Hepatocyte (in vitro differentiated cells): Measurements from ENCODE around the gene ERBB4.

ENCODE experiments used
- EZH2phosphoT487 ChIP-seq: fragments of 200-600 bp; sonication (generic); IDR thresholded peaks from one replicate; pipeline ENCODE4 v1.6.1; 2018; ENCODE audit warnings: antibody characterized with exemption, mild to moderate bottlenecking, low read depth, moderate library complexity; ENCODE audit not compliant: unreplicated experiment, severe bottlenecking
- TF ChIP-seq, protein P1 (sequence below): fragments of 200-600 bp; sonication (generic); IDR thresholded peaks from 2 replicates; pipeline ENCODE4 v1.5.1; 2016; ENCODE audit warnings: antibody characterized with exemption, mild to moderate bottlenecking; ENCODE audit not compliant: poor library complexity

DNA sequence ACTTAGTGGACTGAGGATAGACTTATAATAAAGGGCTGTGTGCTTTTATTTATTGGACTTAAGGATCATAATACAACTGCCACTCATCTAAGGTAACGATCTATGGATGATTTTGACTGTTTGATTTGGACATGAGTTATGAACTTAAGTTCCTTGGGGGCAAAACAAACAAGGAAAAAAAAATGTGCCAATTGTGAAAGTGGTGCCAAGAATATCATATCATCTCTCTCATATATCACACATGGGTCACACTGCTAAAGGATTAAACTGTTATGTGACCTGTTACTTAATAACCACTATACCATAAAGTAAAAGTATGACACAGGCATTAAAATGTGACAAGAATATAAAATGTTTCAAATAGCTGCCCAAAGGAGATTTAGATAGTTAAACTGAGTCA is 886.3 kb downstream of the ERBB4 start:
- TF ChIP-seq EZH2phosphoT487, result no peak
- TF ChIP-seq, protein P1, sequence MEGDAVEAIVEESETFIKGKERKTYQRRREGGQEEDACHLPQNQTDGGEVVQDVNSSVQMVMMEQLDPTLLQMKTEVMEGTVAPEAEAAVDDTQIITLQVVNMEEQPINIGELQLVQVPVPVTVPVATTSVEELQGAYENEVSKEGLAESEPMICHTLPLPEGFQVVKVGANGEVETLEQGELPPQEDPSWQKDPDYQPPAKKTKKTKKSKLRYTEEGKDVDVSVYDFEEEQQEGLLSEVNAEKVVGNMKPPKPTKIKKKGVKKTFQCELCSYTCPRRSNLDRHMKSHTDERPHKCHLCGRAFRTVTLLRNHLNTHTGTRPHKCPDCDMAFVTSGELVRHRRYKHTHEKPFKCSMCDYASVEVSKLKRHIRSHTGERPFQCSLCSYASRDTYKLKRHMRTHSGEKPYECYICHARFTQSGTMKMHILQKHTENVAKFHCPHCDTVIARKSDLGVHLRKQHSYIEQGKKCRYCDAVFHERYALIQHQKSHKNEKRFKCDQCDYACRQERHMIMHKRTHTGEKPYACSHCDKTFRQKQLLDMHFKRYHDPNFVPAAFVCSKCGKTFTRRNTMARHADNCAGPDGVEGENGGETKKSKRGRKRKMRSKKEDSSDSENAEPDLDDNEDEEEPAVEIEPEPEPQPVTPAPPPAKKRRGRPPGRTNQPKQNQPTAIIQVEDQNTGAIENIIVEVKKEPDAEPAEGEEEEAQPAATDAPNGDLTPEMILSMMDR, result no peak
